ENCODE measurements around the gene CD8B2.

GRCh38 chr2:106532236-106532635 lies 45.1 kb downstream of the CD8B2 start:
- TF ChIP-seq CTCF (conservative IDR thresholded peaks at IDR 0.05; ENCODE audit: low read depth in 2 of 2): no peak
- TF ChIP-seq EZH2 (IDR thresholded peaks at IDR 0.05; ENCODE audit: low read depth, unreplicated experiment): no peak
- no peak for TF ChIP-seq EZH2phosphoT487 (IDR thresholded peaks at IDR 0.05; ENCODE audit: unreplicated experiment)
- TF ChIP-seq REST (IDR thresholded peaks at IDR 0.05; ENCODE audit: unreplicated experiment): no peak
- no peak for TF ChIP-seq CREB1 (CRISPR knock-in tag; IDR thresholded peaks at IDR 0.05; ENCODE audit: low read depth)
- no peak for TF ChIP-seq POLR2AphosphoS5 (IDR thresholded peaks at IDR 0.05; ENCODE audit: low read depth)
- TF ChIP-seq JUNB (IDR thresholded peaks at IDR 0.05; ENCODE audit: unreplicated experiment): no peak
- TF ChIP-seq NANOG (IDR thresholded peaks at IDR 0.05; ENCODE audit: borderline replicate concordance): no peak
- TF ChIP-seq ZNF331 (CRISPR knock-in tag; IDR thresholded peaks at IDR 0.05; ENCODE audit: low read depth): no peak
- no peak for TF ChIP-seq ETS1 (IDR thresholded peaks at IDR 0.05)
- TF ChIP-seq ZNF114 (CRISPR knock-in tag; IDR thresholded peaks at IDR 0.05): no peak
- no peak for TF ChIP-seq STAT1 (IDR thresholded peaks at IDR 0.05; ENCODE audit: unreplicated experiment)
- no peak for TF ChIP-seq ZNF462 (CRISPR knock-in tag; IDR thresholded peaks at IDR 0.05)

Data from GM23338 (cell line).